Spleen (tissue), 11 donors: ENCODE results near the gene GUCD1. TPM values are rescaled to one million over a fixed set of nuclear protein-coding genes. Genes with fewer than 3 reads are reported as not detected.

Experiments
- DNase-seq: peaks from one replicate; pipeline ENCODE4 v3.0.0-alpha.2; 2020
- H3K27ac ChIP-seq, 8 donors: fragments of 200-600 bp; sonication (generic) in 7 of 8; 1 replicate in 4 of 8; 2 replicates in 4 of 8; pipeline versions ENCODE4 v1.5.0 to v1.8.0; 2016 to 2021; ENCODE audit warnings: inconsistent platforms in 4 of 8, mild to moderate bottlenecking in 4 of 8, moderate library complexity in 1 of 8
- H3K27me3 ChIP-seq, 7 donors: fragments of 200-600 bp; sonication (generic) in 6 of 7; replicated peaks in 1 of 7; 1 replicate in 4 of 7; 2 replicates in 3 of 7; pipeline versions ENCODE4 v1.5.0 to v1.8.0; 2016 to 2021; ENCODE audit warnings: inconsistent platforms in 3 of 7, mild to moderate bottlenecking in 1 of 7
- H3K36me3 ChIP-seq, 6 donors: fragments of 200-600 bp; sonication (generic) in 5 of 6; 1 replicate in 4 of 6; 2 replicates in 2 of 6; pipeline versions ENCODE4 v1.5.0 to v1.8.0; 2016 to 2021; ENCODE audit warnings: inconsistent platforms in 2 of 6
- H3K4me1 ChIP-seq, 6 donors: fragments of 200-600 bp; sonication (generic) in 5 of 6; 1 replicate in 3 of 6; 2 replicates in 3 of 6; pipeline versions ENCODE4 v1.5.0 to v1.8.0; 2016 to 2021; ENCODE audit warnings: inconsistent platforms in 3 of 6
- H3K4me3 ChIP-seq, 8 donors: fragments of 200-600 bp; sonication (generic) in 7 of 8; 1 replicate in 4 of 8; 2 replicates in 4 of 8; pipeline versions ENCODE4 v1.5.0 to v1.8.0; 2016 to 2021; ENCODE audit warnings: inconsistent platforms in 4 of 8, mild to moderate bottlenecking in 4 of 8, moderate library complexity in 2 of 8
- H3K9me3 ChIP-seq, 8 donors: fragments of 200-600 bp; sonication (generic) in 7 of 8; 1 replicate in 4 of 8; 2 replicates in 4 of 8; pipeline versions ENCODE4 v1.5.0 to v1.8.0; 2016 to 2021; ENCODE audit warnings: inconsistent platforms in 4 of 8
- POLR2A ChIP-seq, 3 donors: fragments of 450-650 bp; IDR thresholded peaks; one replicate each; pipeline ENCODE4 v1.5.1; 2017; ENCODE audit warnings: antibody characterized with exemption in 3 of 3, mild to moderate bottlenecking in 1 of 3
- POLR2AphosphoS5 ChIP-seq, 3 donors: sonication (generic); formaldehyde crosslinking; IDR thresholded peaks; one replicate each; pipeline ENCODE4 v1.5.1; 2017; ENCODE audit warnings: antibody characterized with exemption in 3 of 3
- WGBS, 5 donors: extraction: QIAGEN DNeasy Blood & Tissue Kit in 3 of 5; methylation state at CpG; one replicate each; pipeline versions ENCODE4 v1.1.5 to v1.1.7; 2013 to 2018; 5-methylcytosine and 5-hydroxymethylcytosine counted together
- intact Hi-C: fragments of 100-400 bp; cut with DNase I; formaldehyde crosslinking; loops from one replicate; pipeline ENCODE4 v1.15.0; 2023; ENCODE audit warnings: low total_unique reads
- polyA plus RNA-seq, 3 donors: library from polyadenylated mRNA; stranded (reverse); fragments of 200-250 nt; gene quantifications; one replicate each; pipeline ENCODE4 v1.2.1, GENCODE V29; 2013
- total RNA-seq, 7 donors: library from RNA; depleted of rRNA in 3 of 7; stranded (reverse); fragments of >200 nt in 3 of 7; fragmentation: NEBNext Ultra II Directional in 4 of 7; extraction: Animal tissue kit (Norgen Biotek cat#: 25700) in 4 of 7; gene quantifications; one replicate each; pipeline versions ENCODE4 v1.1.0 to v1.2.1, GENCODE V29; 2016 to 2021
- TF ChIP-seq, protein P1 (sequence below), 11 experiments: fragments of 200-600 bp in 7 of 11; fragments of 450-650 bp in 4 of 11; sonication (generic) in 4 of 11; IDR thresholded peaks in 8 of 11; conservative IDR thresholded peaks in 3 of 11; 1 replicate in 7 of 11; 2 replicates in 4 of 11; pipeline versions ENCODE4 v1.4.0 to v1.8.0; 2016 to 2021; ENCODE audit warnings: antibody characterized with exemption in 11 of 11, inconsistent platforms in 4 of 11, mild to moderate bottlenecking in 1 of 11
- donor health status: healthy with polysubstance abuse.
- donor health status: DM: no; HTN: no; CAD: no; lungs with moderate emphysema.
- donor health status: DM: no; HTN: no; CAD: no.
- donor health status: Bipolar disorder and iron deficiency.
- donor health status: healthy.
- donor health status: DM: no; HTN: no; CAD: no.
- donor health status: DM: yes; HTN: yes; CAD: no.

Gene GUCD1
- total and polyA plus RNA-seq, 10 donors = 82.6 to 162 (median 106) TPM

DNA sequence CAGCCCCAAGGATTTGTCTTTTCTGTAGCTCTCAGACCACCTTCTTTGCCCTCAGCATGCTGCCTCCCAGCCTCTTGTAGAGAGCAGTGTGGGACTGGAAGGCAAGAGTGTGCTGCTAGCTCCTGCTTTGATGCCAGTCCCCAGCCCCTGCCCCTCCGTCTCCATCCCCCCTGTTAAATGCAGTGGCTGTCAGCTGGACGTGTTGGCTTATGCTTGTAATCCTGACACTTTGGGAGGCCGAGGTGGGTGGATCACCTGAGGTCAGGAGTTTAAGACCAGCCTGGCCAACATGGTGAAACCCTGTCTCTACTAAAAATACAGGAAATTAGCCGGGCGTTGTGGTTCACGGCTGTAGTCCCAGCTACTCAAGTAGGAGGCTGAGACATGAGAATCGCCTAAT, 16.3 kb upstream of the GUCD1 start:
- Histone ChIP-seq H3K4me3 (no peak overlapping the region), H3K4me1 (peaks cover 5 to 19% (median 10%) of the 10 kb centered on the region in 6 donors), H3K36me3 (peaks cover 0 to 98% (median 67%) of the 10 kb centered on the region in 6 donors), H3K27me3 (no peaks in the 10 kb centered on the region), H3K9me3 (no peaks in the 10 kb centered on the region), H3K27ac (no peak overlapping the region)
- intact Hi-C loops = no loop called here
- no peak for TF ChIP-seq POLR2A (IDR thresholded peaks at IDR 0.05)
- DNase-seq = no peak
- WGBS, 5 donors = 92 to 97% (median 93%) methylated on average over 7 of the region's 7 CpGs

DNA sequence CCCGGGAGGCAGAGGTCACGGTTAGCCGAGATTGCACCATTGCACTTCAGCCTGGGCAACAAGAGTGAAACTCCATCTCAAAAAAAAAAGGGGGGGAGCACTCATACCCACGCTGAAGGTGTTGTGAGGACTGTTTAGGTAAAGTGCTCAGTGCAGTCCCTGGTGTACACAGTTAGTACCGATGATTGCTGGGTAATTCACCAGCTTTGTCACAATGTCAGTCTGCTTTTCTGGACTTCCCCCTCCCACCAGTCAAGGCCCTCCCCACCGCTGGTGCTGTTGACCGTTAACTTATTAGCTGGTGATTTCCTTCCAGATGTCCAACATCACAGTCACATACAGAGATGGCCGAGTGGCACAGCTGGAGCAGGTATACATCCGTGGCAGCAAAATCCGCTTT, 12.7 kb upstream of the GUCD1 start:
- H3K27me3 ChIP-seq = no peaks in the 10 kb centered on the region
- H3K27ac ChIP-seq = no peak overlapping the region
- peaks cover 13 to 55% (median 38%) of the 10 kb centered on the region in 6 donors for H3K4me1 ChIP-seq
- no peak overlapping the region for H3K4me3 ChIP-seq
- WGBS, 5 donors = 73 to 85% (median 82%) methylated on average over 10 of the region's 10 CpGs
- no peak for DNase-seq
- H3K36me3 ChIP-seq = peaks cover 0 to 100% (median 55%) of the 10 kb centered on the region in 6 donors
- no peaks in the 10 kb centered on the region for H3K9me3 ChIP-seq
- TF ChIP-seq, protein P1, sequence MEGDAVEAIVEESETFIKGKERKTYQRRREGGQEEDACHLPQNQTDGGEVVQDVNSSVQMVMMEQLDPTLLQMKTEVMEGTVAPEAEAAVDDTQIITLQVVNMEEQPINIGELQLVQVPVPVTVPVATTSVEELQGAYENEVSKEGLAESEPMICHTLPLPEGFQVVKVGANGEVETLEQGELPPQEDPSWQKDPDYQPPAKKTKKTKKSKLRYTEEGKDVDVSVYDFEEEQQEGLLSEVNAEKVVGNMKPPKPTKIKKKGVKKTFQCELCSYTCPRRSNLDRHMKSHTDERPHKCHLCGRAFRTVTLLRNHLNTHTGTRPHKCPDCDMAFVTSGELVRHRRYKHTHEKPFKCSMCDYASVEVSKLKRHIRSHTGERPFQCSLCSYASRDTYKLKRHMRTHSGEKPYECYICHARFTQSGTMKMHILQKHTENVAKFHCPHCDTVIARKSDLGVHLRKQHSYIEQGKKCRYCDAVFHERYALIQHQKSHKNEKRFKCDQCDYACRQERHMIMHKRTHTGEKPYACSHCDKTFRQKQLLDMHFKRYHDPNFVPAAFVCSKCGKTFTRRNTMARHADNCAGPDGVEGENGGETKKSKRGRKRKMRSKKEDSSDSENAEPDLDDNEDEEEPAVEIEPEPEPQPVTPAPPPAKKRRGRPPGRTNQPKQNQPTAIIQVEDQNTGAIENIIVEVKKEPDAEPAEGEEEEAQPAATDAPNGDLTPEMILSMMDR (IDR thresholded peaks at IDR 0.05 in 8 of 11, conservative IDR thresholded peaks at IDR 0.05 in 3 of 11) = no peak
- TF ChIP-seq POLR2A (IDR thresholded peaks at IDR 0.05) (no peak), POLR2AphosphoS5 (IDR thresholded peaks at IDR 0.05) (no peak)
- intact Hi-C loops = no loop called here

DNA sequence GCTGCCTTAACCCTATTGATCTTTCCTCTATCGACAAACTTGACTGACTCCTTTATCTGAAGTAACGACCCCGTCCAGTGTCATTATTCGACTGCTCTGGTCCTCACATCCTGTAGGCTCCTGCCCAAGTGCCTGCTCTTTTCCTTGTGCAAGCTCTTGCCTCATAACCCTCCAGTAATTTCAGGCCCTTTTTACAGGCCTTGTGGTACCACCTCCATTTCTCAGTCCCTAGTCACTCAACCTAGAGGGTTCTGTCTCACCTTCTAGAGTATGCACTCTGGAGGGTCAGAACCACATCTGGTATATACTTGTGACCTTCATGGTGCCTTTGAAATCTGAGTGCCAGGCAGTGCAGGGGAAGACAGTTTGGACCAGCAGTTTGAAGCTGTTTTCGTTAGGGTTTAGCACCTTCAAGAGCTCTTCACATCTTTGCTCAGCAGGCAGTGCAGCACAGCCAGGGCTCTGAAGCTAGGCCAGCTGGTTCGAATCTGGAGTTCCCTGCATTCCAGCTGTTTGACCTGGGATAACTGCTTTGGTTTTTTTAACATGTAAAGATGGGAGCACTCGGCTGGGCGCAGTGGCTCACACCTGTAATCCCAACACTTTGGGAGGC, 12.1 kb upstream of the GUCD1 start:
- peaks cover 20 to 61% (median 42%) of the 10 kb centered on the region in 6 donors for H3K4me1 ChIP-seq
- no peak overlapping the region for H3K4me3 ChIP-seq
- H3K9me3 ChIP-seq = no peaks in the 10 kb centered on the region
- no peak for DNase-seq
- peak overlapping the region in 1 of 8 donors; percentile 13 for H3K27ac ChIP-seq
- peaks cover 0 to 100% (median 55%) of the 10 kb centered on the region in 6 donors for H3K36me3 ChIP-seq
- TF ChIP-seq POLR2AphosphoS5 (IDR thresholded peaks at IDR 0.05) (no peak), POLR2A (IDR thresholded peaks at IDR 0.05) (no peak)
- TF ChIP-seq, protein P1 (IDR thresholded peaks at IDR 0.05 in 8 of 11, conservative IDR thresholded peaks at IDR 0.05 in 3 of 11) = no peak
- WGBS, 5 donors = 58 to 80% (median 73%) methylated on average over 8 of the region's 8 CpGs
- H3K27me3 ChIP-seq = no peaks in the 10 kb centered on the region
- intact Hi-C loops = no loop called here

DNA sequence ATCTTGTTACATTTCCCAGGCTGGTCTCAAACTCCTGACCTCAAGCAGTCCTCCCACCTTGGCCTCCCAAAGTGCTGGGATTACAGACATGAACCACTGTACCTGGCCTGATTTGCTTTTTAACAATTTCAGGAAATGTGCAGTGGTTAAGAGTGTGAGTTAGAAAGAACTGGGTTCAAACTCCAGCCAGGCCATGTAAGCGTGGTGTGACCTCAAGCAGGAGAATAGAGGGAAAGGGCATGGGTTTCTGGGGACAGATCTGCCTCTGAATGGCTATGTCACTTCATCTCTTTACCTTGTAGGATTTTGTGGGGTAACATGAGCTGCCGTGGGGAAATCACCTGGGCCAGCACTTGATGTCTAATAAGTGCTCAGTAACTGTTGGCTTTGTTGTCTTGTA, 10.1 kb upstream of the GUCD1 start:
- H3K9me3 ChIP-seq = no peaks in the 10 kb centered on the region
- H3K36me3 ChIP-seq = peaks cover 0 to 100% (median 49%) of the 10 kb centered on the region in 6 donors
- WGBS, 5 donors = 82 to 93% (median 91%) methylated on average over 2 of the region's 2 CpGs
- peaks cover 20 to 81% (median 52%) of the 10 kb centered on the region in 6 donors for H3K4me1 ChIP-seq
- no peak for TF ChIP-seq POLR2AphosphoS5 (IDR thresholded peaks at IDR 0.05)
- TF ChIP-seq POLR2A (IDR thresholded peaks at IDR 0.05) = no peak
- TF ChIP-seq, protein P1 (IDR thresholded peaks at IDR 0.05 in 8 of 11, conservative IDR thresholded peaks at IDR 0.05 in 3 of 11) = no peak
- peak; percentile 18 for DNase-seq
- no peak overlapping the region for H3K4me3 ChIP-seq
- no peaks in the 10 kb centered on the region for H3K27me3 ChIP-seq
- intact Hi-C loops = no loop called here
- peak overlapping the region in 3 of 8 donors; percentile 23 to 39 (median 33) for H3K27ac ChIP-seq
